GM18511 (cell line): Measurements from ENCODE around the gene NFIB.

Experiments used
- ATAC-seq: cut with Tn5 transposase; IDR thresholded peaks from one replicate; pipeline ENCODE4 v1.9.1; 2021; ENCODE audit warnings: mild to moderate bottlenecking, moderate library complexity; ENCODE audit not compliant: unreplicated experiment

Gene NFIB

GRCh38 chr9:14192556-14192955, 121.4 kb downstream of the NFIB start:
- no peak for ATAC-seq

DNA sequence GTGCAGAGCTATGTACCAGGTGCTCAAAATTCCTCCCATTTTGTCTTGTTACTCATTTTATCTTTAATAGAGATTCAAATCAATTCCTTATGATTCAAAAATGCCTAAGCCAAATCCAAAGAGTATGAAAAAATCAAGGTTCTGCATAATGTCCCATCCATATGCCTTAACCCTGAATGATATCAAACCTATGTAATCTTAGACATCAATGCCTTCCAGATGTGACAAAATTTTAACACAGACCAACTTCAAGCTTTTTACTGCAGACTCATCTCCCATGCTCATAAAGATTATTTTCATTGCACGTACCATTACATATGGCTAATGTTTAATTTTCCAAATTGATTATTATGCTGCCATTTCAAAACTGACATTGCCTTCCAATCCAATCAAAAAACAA, 122.4 kb downstream of the NFIB start:
- ATAC-seq, result no peak

DNA sequence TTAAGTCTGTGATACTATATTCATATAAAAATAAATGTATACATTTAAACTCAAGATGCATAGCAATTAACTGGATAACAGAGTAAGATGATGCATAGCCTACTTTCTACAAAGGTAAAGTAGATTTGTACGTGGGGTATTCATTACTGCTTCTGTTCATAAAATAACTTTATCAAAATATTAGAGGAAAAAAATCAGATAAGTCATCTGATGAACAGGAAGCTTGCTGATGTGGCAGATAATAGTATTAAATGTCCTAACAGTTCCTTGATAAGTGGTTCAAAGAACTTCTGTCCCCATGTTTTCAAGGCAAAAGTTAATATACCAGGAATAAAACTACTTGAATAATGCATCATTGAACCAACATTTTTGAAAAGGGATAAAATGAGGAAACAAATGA, 123.7 kb downstream of the NFIB start:
- no peak for ATAC-seq

- no peak for ATAC-seq
Observed at GRCh38 chr9:14189578-14189977, 124.4 kb downstream of the NFIB start.

DNA sequence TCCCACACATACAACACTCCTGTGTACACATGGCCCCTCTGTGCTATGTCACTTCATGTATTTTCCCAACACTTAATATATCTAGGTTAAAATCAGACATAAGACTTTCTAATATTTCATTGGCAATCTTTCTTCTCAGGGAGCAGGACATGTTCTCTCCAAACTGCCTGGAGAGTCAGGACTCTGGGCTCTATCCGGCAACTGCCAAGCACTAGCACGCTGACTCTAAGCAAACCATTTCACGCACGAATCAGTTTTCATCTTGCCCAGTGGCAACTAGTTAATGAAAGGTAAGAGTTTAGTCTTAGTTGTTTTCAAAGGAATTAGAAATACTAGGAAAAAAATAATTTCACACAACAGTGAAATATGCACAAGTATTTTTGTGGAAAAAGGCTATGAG, 124.8 kb downstream of the NFIB start:
- ATAC-seq, result no peak

GRCh38 chr9:14188538-14188937, 125.4 kb downstream of the NFIB start:
- ATAC-seq, result no peak

- ATAC-seq, result no peak
Observed at GRCh38 chr9:14188011-14188410, 125.9 kb downstream of the NFIB start.

DNA sequence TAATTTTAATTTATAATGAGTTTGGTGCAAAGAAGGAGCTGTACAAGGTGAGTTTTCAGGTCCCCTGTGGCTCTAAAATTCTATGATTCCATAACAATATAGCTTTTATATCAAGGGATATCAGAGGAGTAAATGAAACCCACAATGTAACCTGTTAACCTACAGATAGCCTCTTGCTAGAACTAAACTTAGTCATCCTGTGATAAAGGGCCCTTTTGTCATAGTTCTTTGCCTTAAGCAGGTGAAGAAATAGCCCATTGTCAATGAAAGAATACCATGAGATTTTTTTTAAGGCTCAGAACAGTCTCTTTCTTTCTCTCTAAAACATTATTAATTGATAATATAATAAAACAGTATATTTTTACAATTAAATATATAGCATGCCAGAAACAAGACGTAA, 127.8 kb downstream of the NFIB start:
- ATAC-seq, result no peak

DNA sequence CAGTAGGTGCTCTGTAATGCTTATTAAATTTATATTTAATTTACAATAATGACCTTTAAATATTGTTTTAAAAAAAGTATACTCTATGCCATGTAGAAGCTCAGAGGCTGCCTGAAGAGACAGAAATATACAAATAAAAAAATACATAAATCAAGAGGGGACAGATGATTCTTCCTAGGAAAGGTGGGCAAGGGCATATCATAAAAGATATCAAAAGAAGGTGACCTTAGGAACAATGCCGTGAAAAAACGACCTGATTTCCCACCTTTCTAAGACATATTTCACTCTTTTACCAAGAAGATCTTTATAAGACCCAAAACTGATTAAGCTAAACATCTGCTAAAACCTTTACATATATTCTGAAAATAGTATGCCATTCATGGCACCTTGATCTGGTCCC, 128.9 kb downstream of the NFIB start:
- ATAC-seq, result no peak

GRCh38 chr9:14183001-14183400, 130.9 kb downstream of the NFIB start:
- no peak for ATAC-seq

DNA sequence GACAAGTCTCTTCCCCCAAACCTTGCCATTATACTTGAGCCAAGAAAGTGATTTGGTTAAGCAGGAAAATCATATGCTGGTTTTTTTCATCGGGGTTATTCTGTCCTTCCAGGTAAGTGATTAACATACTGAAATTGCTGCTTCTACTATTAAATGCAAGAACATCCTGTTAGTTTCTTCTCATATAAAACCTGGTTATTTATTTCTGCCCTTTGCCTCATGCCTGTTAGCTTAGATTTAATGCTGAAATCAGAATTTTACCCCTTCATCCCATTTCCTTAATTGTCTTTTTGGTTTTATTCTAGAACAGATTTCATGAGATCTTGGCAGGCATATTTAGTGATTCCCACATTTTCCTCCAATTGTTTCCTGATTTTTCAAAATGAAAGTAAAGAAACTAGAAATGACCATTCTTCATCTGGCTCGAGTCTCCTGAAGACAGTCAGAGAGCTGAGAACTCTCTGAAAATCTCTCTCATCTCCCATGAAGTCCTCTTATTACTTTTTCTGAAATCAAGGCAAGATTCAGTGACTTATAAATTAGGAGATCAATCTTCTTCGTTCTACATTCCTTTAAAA, 132.9 kb downstream of the NFIB start:
- ATAC-seq, result no peak

DNA sequence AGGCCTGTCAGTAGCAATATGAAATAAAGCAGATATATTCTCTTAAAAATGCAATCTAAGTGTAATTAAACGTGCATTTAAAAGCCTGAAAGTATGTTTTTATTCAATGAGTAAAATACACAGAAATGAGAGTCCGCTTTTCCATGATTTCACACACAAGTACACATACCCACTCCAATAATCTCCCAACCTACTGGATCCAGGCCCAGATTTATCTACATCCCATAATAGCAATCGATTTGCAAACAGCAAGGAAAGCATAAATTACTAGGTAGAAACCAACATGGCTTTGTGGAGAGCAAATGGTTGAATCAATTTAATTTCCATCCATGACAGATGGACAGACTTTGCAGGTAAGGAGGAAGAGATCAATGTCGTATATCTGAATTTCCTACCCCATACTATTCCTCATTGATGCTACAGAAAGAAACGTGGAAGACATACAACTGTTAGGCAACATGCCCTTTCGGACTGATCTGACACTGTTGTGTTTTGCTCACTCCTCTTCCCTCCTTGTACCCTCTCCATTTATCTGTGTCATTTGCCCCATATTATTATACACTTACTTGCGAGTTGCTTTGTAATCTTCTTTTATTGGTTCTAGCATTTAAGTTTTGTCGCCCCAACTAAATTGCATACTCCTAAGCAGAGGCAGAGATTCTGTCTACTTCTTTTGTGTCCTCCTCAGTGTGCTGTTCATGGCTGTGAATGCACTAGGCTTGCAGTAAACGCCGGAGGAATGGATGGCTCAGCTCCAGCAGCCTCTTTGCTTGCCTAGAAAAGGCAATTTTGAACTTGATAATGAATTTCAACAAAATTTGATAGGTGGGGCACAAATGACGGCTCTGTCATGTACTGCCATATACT, 133.6 kb downstream of the NFIB start:
- no peak for ATAC-seq

GRCh38 chr9:14179449-14179848, 134.5 kb downstream of the NFIB start:
- ATAC-seq, result no peak

DNA sequence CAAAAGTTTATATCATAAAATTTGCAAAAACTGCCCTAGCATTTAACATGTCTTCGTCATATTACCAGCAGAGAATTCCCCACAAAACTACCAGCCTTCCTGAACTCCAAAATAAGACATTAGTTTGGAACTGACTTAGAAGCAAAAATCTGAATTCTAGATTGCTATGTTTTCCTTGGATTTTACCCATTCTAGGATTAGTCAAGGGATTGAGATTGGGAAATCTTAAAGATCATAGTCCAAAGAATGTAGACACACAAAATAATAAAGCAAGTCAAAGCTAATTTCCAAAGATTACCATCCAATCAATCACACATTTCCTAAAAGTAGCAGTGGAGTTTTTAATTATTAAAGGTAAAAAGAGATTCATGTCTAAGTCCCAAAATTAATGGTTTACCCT, 138.2 kb downstream of the NFIB start:
- no peak for ATAC-seq

GRCh38 chr9:14173713-14174112, 140.2 kb downstream of the NFIB start:
- ATAC-seq, result no peak

DNA sequence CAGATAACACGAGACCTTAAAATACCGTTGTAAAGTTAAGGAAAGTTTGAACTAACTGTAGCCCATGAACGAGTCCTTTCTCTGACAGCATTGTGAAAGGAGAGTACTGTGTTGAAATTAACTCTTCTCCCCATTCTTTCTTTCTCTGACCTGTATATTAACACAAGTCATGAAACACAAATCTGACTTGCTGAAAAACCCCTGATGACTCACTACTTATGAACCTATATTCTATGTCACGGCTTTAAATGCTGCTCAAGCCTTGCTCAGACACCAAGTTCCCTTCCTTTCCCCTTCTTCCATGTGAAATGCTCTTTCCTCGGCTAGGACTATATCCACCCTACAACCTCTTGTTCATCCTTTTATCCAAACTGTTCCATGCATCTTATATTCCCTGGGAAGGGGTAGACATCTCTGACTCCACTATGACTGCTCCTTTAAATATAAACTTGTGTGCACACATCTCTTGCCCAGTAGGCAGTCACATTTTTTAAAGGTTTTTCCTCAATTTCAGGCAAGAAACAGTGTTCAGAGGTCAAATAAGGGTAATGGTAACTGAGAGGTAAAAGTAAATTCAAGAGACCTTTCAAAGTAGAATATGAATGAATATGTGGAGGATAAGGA, 142.9 kb downstream of the NFIB start:
- peak; percentile 83 for ATAC-seq

GRCh38 chr9:14170392-14170931, 143.5 kb downstream of the NFIB start:
- ATAC-seq, result no peak

DNA sequence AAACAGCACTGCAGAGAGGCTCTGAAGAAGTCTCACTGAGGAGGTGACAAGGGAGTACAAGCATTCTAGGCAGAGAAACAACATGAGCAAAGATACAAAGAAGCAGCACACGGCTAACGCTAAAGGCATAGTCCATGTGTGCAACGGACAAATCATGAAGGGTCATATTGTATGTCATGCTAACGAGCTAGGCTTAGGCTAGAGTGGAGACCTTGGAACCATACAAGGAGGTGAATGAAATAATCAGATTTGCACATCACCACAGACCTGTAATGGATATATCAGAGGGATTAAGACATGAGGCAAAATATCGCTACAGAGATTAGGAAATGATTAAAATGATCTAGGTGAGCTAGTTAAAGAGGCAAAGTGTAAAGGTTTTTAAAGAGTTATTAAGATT, 145.6 kb downstream of the NFIB start:
- no peak for ATAC-seq

GRCh38 chr9:14165376-14166035, 148.4 kb downstream of the NFIB start:
- no peak for ATAC-seq

- no peak for ATAC-seq
Observed at GRCh38 chr9:14164908-14165307, 149.0 kb downstream of the NFIB start.

- ATAC-seq, result no peak
Observed at GRCh38 chr9:14159440-14160216, 154.3 kb downstream of the NFIB start.
